Pancreas (tissue), 10 donors: Measurements from ENCODE around the gene TRRAP. TPM values are rescaled to one million over a fixed set of nuclear protein-coding genes. Genes with fewer than 3 reads are reported as not detected.
A peak's percentile ranks its signal among the peaks of the same experiment; 100 is the strongest.

Source experiments
- ATAC-seq, 4 donors: fragments of 200-7000 bp; cut with Tn5 transposase; one replicate each; pipeline versions ENCODE4 v1.8.0 to v1.9.1; 2020; ENCODE audit warnings: mild to moderate bottlenecking in 4 of 4, moderate library complexity in 4 of 4
- DNase-seq, 6 donors: peaks; one replicate each; pipeline ENCODE4 v3.0.0-alpha.2; 2020
- FAIRE-seq: peaks from 2 replicates; lab custom pipeline; 2012; peaks lifted over from hg19 to GRCh38; lab: Jason Lieb, UNC
- H3K27ac ChIP-seq, 4 donors: fragments of 200-600 bp; sonication (generic); 1 replicate in 3 of 4; 2 replicates in 1 of 4; pipeline versions ENCODE4 v1.5.0 to v1.8.0; 2020
- H3K27me3 ChIP-seq, 4 donors: fragments of 200-600 bp; one replicate each; pipeline ENCODE4 v1.8.0; 2021
- H3K36me3 ChIP-seq, 3 donors: fragments of 200-600 bp; sonication (generic) in 1 of 3; one replicate each; pipeline versions ENCODE4 v1.5.0 to v1.8.0; 2020 to 2021
- H3K4me1 ChIP-seq, 3 donors: fragments of 200-600 bp; one replicate each; pipeline ENCODE4 v1.8.0; 2021
- H3K4me3 ChIP-seq, 4 donors: fragments of 200-600 bp; sonication (generic) in 2 of 4; one replicate each; pipeline versions ENCODE4 v1.5.0 to v1.8.0; 2020 to 2021
- H3K9me3 ChIP-seq, 4 donors: fragments of 200-600 bp; one replicate each; pipeline ENCODE4 v1.8.0; 2021
- WGBS, 2 donors: extraction: QIAGEN DNeasy Blood & Tissue Kit; methylation state at CpG; one replicate each; pipeline ENCODE4 v1.1.7; 2013; 5-methylcytosine and 5-hydroxymethylcytosine counted together
- intact Hi-C, 3 donors: fragments of 100-400 bp; cut with DNase I; formaldehyde crosslinking; loops; one replicate each; pipeline versions ENCODE4 v1.11.1 to v1.14.2; 2022
- polyA plus RNA-seq, 2 donors: library from polyadenylated mRNA; stranded (reverse); fragments of 200-250 nt; gene quantifications; one replicate each; pipeline ENCODE4 v1.2.3, GENCODE V29; 2013
- total RNA-seq, 6 donors: library from RNA; stranded (reverse); fragmentation: NEBNext Ultra II Directional in 4 of 6; extraction: Animal tissue kit (Norgen Biotek cat#: 25700) in 4 of 6; gene quantifications; one replicate each; pipeline versions ENCODE4 v1.2.1 to v1.2.4, GENCODE V29; 2021 to 2023
- TF ChIP-seq, protein P1 (sequence below), 4 donors: fragments of 200-600 bp; sonication (generic) in 3 of 4; IDR thresholded peaks; one replicate each; pipeline versions ENCODE4 v1.5.0 to v1.8.0; 2021; ENCODE audit warnings: antibody characterized with exemption in 4 of 4
- donor health status: healthy with polysubstance abuse.
- donor health status: DM: no; HTN: no; CAD: no; lungs with moderate emphysema.
- donor health status: DM: no; HTN: no; CAD: no.
- donor health status: control.
- donor health status: control.
- donor health status: Bipolar disorder and iron deficiency.
- donor health status: DM: yes; HTN: yes; CAD: no.
- donor health status: DM: no; HTN: no; CAD: no.
- donor health status: DM: no; HTN: no; CAD: no.
- donor health status: DM: yes; HTN: yes; CAD: no.

Gene TRRAP
- total and polyA plus RNA-seq, 8 donors, result 10.2 to 25.1 (median 15.6) TPM

DNA sequence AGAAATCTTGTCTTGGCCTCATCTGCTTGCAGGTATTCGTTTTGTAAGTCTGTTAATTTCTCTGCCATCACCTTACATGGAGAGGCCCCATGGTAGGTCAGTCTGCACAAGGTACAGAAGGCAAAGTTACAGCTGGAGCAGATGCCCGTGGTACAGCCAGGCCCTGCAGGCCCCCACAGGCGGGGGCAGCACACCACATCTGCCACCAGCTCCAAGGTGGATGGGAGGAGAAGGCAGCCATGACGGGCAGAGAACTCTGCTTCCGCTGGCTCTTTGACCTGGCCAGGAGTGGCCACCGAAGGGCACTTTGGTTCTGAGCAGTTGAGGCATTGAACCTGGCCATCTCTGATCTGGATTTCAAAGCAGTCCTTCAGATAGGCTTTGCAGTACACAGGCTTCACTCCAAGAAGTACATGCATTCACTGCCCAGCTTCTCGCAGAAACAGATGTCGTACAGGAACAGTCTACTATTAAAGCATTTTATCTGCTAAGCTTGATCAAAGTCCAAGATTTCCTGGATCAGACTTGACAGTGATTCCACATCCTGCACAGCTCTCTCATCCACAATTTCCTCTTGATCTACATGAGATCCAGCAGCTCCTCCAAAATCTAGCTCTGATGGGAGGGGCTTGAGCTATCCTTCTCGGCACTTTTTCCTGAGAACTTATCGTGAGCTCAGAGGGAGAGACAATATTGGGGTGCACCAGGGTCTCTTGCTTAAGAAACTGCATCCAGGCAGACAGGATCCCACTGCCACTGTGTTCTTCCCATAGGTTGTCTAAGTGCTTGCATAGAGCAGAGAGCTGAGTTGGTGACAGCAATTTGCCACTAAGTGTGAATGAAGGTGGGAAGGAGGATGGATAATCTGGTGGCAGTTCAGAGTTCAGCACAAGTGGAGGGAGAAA, 120.7 kb downstream of the TRRAP start:
- 75 to 77% methylated on average over 10 of the region's 10 CpGs for WGBS, 2 donors
- no peak overlapping the region for H3K4me3 ChIP-seq
- FAIRE-seq, result no peak
- ATAC-seq, result peak in 1 of 4 donors; percentile 23
- intact Hi-C loops, result no loop called here
- TF ChIP-seq, protein P1, sequence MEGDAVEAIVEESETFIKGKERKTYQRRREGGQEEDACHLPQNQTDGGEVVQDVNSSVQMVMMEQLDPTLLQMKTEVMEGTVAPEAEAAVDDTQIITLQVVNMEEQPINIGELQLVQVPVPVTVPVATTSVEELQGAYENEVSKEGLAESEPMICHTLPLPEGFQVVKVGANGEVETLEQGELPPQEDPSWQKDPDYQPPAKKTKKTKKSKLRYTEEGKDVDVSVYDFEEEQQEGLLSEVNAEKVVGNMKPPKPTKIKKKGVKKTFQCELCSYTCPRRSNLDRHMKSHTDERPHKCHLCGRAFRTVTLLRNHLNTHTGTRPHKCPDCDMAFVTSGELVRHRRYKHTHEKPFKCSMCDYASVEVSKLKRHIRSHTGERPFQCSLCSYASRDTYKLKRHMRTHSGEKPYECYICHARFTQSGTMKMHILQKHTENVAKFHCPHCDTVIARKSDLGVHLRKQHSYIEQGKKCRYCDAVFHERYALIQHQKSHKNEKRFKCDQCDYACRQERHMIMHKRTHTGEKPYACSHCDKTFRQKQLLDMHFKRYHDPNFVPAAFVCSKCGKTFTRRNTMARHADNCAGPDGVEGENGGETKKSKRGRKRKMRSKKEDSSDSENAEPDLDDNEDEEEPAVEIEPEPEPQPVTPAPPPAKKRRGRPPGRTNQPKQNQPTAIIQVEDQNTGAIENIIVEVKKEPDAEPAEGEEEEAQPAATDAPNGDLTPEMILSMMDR (IDR thresholded peaks at IDR 0.05), result no peak
- H3K36me3 ChIP-seq, result peaks cover 2 to 39% (median 4%) of the 10 kb centered on the region in 3 donors
- no peaks in the 10 kb centered on the region for H3K9me3 ChIP-seq
- H3K27ac ChIP-seq, result no peak overlapping the region
- H3K27me3 ChIP-seq, result no peaks in the 10 kb centered on the region
- no peaks in the 10 kb centered on the region for H3K4me1 ChIP-seq
- peak in 1 of 6 donors; percentile 26 for DNase-seq

DNA sequence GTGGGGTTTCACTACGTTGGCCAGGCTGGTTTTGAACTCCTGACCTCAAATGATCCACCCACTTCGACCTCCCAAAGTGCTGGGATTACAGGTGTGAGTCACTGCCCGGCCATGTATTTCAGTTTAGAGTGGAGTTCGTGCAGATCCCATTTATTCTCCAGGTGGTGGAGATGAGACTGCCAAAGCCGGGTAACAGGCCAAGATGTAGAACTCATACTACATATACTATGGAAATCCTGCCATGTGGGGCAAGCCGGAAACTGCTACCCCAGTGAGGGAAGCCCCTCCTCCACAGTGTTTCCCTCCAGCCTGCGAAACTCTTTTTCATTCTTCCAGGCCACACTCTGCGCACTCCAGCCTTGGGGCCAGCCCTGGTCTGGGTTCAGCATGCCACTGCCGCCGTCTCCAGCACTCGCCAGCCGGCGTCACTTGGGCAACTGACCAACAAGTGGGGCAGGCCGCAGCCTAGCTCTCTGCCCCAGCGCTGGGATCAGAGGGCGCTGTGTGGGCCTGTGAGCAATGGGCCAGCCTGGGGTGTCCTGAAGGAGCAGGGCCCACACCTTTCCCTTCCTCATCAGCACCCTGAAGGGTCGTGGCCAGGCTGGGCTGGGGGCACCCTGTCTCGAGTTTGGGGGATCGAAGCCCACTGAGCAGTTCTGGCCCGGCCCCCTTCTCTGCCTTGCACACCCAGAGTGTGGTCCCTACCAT, 122.0 kb downstream of the TRRAP start:
- no peak for ATAC-seq
- Histone ChIP-seq H3K27me3 (no peaks in the 10 kb centered on the region), H3K4me3 (no peak overlapping the region), H3K27ac (no peak overlapping the region), H3K4me1 (no peaks in the 10 kb centered on the region), H3K9me3 (no peaks in the 10 kb centered on the region), H3K36me3 (peaks cover 0 to 38% (median 4%) of the 10 kb centered on the region in 3 donors)
- no peak for FAIRE-seq
- intact Hi-C loops, result no loop called here
- TF ChIP-seq, protein P1 (IDR thresholded peaks at IDR 0.05), result no peak
- peak in 1 of 6 donors; percentile 44 for DNase-seq
- 92 to 95% methylated on average over 20 of the region's 20 CpGs for WGBS, 2 donors

DNA sequence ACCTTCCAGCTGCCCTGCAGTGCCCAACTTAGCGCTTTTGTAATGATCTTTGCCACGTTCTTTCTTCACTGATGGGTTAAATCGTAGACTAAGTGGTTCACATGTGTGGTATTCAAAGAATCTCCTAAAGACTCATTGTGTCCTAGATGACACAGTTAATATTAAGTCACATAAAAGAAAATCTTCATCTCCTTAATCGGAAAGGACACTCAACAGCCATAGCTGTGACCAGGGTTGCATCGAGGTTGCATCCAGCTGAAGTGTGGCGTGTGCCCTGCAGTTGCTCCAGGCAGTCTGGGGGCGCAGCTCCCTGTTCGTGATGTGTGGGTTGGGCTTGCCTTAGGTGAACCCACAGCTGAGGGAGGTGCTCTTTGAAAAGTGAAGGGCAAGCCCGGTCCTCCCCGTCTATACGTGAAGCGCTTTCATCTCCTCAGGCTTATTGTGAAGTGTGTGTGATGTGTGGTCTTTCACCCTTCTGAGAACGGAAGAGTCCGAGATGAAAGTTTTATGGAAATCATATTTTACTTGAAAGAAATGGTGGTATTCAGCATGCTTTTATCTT, 122.7 kb downstream of the TRRAP start:
- WGBS, 2 donors, result 91 to 96% methylated on average over 14 of the region's 14 CpGs
- FAIRE-seq, result no peak

DNA sequence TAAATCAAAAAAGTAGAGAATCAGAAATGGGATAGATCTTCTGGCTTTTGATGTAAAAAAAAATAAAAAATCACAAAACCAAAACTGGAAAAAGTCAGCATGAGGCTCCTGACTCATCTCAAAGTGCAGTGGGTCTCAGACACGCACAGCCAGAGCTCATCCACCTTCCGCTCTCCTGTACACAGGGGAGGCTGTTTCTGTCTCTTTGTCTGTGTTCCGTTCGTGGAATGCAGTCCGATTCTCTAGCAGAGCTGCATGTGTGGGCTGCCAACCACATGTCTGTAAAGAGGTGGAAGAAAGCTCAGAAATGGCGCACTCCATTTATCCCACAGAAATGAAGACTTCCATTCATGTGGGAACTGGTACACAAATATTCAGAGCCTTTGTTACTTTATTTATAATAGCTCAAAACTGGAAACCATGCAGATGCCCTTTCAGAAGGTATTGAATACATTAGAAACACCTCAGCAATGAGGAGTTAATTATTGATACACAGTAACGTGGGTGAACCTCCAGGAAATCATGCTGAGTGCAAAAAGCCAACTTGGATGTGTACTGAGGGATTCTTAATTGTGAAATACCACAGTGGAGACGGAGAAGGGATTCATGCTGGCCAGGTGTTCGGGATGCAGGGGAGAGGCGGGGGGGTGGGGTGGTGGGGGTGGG, 123.3 kb downstream of the TRRAP start:
- H3K27me3 ChIP-seq, result no peaks in the 10 kb centered on the region
- peak in 1 of 6 donors; percentile 23 for DNase-seq

More for the DNA sequence above, 122.7 kb downstream of the TRRAP start:
- no peak overlapping the region for H3K4me3 ChIP-seq
- H3K9me3 ChIP-seq, result no peaks in the 10 kb centered on the region
- intact Hi-C loops, result no loop called here
- H3K4me1 ChIP-seq, result no peaks in the 10 kb centered on the region
- ATAC-seq (no peak), DNase-seq (peak in 1 of 6 donors; percentile 10)
- no peaks in the 10 kb centered on the region for H3K27me3 ChIP-seq
- TF ChIP-seq, protein P1 (IDR thresholded peaks at IDR 0.05), result no peak
- H3K36me3 ChIP-seq, result peaks cover 0 to 42% (median 4%) of the 10 kb centered on the region in 3 donors
- H3K27ac ChIP-seq, result no peak overlapping the region

More for the DNA sequence above, 123.3 kb downstream of the TRRAP start:
- WGBS, 2 donors, result 77 to 80% methylated on average over 10 of the region's 10 CpGs
- peak in 1 of 4 donors; percentile 44 for ATAC-seq
- intact Hi-C loops, result no loop called here
- no peaks in the 10 kb centered on the region for H3K9me3 ChIP-seq
- FAIRE-seq, result no peak
- TF ChIP-seq, protein P1 (IDR thresholded peaks at IDR 0.05), result no peak
- H3K36me3 ChIP-seq, result peaks cover 0 to 46% (median 4%) of the 10 kb centered on the region in 3 donors
- H3K4me1 ChIP-seq, result no peaks in the 10 kb centered on the region
- no peak overlapping the region for H3K4me3 ChIP-seq
- H3K27ac ChIP-seq, result no peak overlapping the region
